ENCODE results near the gene ZNF236. TPM values are rescaled to one million over a fixed set of nuclear protein-coding genes. Genes with fewer than 3 reads are reported as not detected.

ZNF236 gene
- total RNA-seq, 2 donors from 2014 or later, result 14.1 to 14.2 TPM

DNA sequence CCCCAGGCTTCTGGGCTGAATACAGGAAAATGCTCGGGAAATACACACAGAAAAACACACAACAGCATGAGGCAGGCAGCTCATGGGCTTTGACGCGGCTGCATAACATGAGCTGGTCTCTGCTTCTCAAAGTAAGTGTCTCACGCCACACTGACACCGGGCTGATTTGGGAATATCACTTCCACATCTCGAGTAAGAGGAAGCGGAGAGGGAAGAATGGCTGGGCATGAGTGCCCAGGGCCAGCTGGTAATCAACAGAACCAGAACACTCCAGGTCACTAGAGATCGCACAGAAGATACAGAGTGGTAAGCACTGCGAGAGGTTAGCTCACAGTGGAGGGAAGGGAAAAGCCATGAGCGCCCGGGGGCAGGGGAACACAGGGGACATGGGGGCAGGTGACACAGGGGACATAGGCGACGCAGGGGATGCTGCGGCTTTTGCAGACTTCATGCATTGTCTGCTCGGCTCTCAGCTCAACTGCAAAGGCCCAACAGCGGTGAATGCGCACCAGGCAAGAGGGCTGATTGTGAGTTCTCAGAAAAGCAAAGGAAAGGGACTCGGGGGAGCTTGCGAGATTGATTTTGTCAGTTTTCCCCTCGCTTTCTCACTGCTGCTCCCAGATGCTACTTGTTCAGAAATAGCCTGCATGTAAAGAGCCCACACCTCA, 168.8 kb downstream of the ZNF236 start:
- DNase-seq (ENCODE audit: low spot score), result no peak
- intact Hi-C loops (cut with DNase I), result no loop called here

DNA sequence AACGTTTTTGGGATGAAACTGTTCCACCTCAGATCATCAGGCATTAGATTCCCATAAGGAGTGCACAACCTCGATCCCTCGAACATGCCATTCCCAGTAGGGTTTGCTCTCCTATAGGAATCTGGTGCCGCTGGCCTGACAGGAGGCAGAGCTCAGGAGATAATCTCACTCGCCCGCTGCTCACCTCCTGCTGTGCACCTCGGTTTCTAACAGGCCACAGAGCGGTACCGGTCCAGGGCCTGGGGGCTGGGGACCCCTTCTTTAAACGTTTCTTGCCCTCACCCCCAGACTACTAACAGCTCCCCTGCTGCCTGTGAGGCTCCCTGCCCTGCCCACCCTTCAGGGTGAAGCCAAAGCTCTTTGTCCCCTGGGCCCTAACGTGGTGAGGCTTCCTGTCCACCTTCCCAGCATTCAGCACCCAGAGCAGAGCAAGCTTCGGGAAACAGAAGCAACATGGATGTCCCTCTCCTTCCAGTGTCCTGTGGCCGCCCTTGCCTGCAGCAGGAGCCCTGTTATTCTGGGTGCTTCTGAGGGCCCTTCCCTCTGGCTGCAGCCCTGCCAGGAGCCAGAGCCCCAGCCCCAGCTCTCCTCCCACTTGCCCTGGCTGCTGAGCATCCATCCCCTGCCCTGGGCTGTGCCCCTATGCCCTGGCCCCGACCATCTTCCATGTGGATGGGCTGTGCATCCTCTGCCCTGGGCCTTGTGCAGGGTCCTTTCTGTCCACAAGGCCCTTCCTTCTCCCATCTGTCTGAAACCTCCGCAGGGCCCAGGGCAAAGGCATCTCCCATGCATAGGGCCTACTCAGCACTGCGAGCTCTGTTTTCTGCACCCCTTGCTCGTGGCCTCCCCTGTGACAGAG, 170.1 kb downstream of the ZNF236 start:
- DNase-seq (ENCODE audit: low spot score), result no peak
- intact Hi-C loops (cut with DNase I), result no loop called here

DNA sequence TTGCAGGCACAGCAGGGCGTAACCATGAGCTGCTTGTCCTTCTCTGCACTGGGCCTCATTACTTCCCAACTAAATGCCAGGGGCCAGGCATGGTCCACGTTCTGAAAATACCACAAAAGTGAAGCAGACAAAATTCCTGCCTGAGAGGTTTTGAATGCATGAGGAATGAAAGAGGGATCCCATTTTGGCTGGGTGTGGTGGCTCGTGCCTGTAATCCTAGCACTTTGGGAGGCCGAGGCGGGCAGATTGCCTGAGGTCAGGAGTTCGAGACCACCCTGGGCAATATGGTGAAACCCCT, 170.7 kb downstream of the ZNF236 start:
- intact Hi-C loops (cut with DNase I), result no loop called here
- DNase-seq (ENCODE audit: low spot score), result no peak

DNA sequence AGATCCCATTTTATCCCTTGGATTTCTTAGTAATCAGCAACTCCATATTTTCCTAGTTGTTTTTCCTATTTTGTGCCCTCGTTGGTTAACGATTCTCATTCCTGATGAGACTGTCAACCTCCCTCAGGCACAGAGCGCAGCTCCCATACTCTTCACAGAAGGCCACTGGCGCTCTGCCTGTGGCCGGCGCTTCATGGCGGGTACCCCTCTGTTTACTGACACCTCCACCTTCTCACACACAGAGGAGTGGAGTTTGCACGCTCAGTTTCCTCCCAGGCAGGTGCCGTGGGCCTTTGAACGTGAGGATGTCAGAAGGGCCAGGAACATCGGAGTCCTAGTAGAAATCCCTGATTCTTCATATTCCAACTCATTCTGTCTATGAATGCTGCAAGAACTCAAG, 171.2 kb downstream of the ZNF236 start:
- no peak for DNase-seq (ENCODE audit: low spot score)
- intact Hi-C loops (cut with DNase I), result no loop called here

DNA sequence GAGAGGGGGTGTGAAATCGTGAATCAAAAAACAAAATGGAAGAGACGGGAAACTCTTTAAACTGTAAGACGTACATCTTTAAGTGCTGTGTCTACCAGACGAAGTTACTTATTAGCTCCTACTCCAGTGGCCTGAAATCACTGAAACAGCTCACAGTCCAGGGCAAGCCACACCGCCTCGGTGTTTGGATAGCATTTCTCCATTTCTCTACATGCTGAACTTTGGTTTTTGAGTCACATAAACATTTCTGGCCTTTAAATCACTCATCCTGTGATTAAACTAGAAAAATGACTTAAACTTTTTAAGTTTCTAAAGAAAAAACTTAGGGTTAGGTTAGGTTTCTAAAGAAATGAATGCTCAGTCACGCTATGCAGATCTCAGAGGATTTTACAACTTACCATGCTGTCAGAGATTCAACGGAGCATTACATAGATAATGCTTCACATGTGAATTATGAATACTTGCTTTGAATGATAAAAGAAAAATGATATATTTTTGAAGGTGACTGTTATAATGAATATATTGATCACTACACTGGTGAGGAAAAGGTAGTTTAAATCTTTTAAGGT, 171.8 kb downstream of the ZNF236 start:
- intact Hi-C loops (cut with DNase I), result no loop called here

DNA sequence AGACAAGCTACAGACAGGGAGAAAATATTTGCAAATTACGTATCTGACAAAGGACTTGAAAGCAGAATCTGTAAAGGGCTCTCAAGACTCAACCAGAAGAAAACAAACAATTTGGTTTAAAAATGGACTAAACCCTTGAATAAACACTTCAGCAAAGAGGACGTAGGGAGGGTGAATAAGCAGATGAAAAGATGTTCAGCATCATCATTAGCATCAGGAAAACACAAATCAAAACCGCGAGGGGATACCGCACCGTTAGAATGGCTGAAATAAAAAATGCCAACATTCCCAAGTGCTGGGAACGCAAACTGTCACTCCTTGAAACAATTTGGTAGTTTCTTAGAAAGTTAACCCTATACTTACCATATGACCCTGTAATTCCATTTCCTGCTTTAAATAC, 173.5 kb downstream of the ZNF236 start:
- intact Hi-C loops (cut with DNase I), result loop anchor here in 1 of 2 donors (5.0 kb wide), 1 partner anchor 211 kb away; no protein-coding TSS in a partner anchor
- no peak for DNase-seq (ENCODE audit: low spot score)

More for the DNA sequence above, 171.8 kb downstream of the ZNF236 start:
- DNase-seq (ENCODE audit: low spot score), result no peak

DNA sequence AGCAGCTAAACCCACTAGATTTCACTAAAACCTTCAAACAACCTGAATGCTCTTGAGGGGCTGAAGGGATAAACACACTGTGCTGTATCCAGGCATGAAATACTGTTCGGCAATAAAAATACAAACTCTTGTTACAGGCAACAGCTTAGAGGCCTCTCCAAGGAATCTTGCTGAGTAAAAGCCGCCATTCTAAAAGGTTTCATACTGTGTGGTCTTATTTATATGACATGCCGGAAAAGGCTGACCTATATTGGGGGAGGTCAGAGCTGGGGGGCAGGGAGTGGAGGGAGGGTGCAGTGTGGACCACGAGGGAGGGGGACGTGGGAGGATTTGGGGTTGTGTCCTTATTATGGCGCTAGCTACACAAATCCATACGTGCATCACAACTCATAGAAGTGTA, 174.1 kb downstream of the ZNF236 start:
- intact Hi-C loops (cut with DNase I), result loop anchor here in 1 of 2 donors (5.0 kb wide), 1 partner anchor 211 kb away; no protein-coding TSS in a partner anchor

DNA sequence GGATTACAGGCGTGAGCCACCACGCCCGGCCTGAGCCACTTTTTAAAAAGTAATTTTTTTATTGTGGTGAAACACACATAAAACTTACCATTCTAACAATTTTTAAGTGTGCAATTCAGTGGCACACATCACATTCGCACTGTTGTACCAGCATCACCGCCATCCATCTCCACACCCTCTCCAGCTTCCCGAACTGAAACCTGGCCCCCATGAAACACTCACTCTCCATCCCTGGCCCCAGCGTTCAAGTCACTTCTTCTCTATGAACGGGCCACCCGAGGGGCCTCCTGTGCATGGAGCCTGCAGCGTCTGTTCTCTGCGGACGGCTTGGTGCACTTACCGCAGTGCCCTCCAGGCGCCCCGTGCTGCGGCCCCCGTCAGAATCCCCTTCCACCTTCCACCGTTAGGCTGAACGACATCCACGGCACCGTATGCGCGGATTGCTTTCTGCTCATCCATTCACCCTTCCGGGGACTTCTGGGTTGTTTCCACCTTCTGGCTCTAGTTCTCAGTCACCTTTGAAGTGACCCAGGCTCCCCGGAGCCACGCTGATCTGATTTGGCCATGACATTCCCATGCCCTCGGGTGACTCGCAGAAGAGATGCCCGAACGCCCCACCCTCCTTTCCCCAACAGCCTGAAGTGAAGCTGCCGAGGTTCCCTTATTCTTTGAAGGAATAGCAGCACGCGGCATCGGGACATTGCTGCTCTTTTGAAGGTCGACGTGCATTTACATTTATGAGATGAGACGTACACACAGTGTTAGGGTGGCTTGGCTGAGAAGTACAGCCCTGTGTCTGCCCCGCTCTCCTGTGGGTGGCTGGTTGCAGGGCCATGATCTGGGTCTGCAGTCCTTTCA, 175.8 kb downstream of the ZNF236 start:
- intact Hi-C loops (cut with DNase I), result loop anchor here in 1 of 2 donors (5.0 kb wide), 1 partner anchor 209 kb away; no protein-coding TSS in a partner anchor
- DNase-seq (ENCODE audit: low spot score), result no peak

More for the DNA sequence above, 174.1 kb downstream of the ZNF236 start:
- no peak for DNase-seq (ENCODE audit: low spot score)

DNA sequence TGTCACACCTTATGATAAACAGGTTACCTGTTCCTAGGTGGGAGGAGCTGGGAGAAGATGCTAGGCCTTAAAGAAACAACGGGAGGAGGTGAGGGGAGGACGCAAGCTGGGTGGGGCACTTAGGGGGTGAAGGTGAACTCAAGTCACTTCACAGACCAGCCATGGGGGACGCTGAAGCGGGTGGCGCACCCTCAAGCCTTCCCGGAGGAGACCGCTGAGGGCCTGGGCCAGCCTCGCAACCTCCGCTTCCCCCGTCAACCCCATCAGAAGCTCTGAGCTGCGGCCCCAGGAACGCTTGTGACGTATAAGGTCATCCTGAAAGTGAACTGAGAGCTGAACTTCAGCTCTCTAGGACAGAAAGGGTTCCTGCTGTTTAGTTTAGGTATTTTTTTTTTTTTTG, 176.7 kb downstream of the ZNF236 start:
- DNase-seq (ENCODE audit: low spot score), result no peak
- intact Hi-C loops (cut with DNase I), result loop anchor here in 1 of 2 donors (5.0 kb wide), 1 partner anchor 208 kb away; no protein-coding TSS in a partner anchor

DNA sequence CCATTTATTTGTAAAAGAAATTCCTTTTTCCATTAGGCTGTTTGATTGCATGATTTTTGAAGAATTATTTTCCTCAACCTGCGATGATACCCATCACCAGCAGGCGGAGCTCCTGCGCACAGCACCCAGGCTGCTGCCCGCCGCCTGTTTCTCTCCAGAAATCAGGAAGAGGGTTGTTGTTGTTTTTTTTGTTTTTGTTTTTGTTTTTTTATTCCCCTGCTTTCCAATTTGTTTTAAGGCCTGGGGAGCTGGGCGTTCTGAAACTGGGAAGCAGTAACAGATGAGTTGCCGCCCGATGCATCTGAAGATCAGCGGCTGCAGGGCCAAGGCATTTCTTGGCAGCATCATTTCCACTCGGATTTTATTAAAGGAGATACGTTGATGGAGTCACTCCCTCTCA, 178.2 kb downstream of the ZNF236 start:
- intact Hi-C loops (cut with DNase I), result loop anchor here (5.0 to 10.0 kb wide), 4 partner anchors 52 to 212 kb away; partner anchors contain the start of gene MBP (in 1 of the 2)
- no peak for DNase-seq (ENCODE audit: low spot score)

DNA sequence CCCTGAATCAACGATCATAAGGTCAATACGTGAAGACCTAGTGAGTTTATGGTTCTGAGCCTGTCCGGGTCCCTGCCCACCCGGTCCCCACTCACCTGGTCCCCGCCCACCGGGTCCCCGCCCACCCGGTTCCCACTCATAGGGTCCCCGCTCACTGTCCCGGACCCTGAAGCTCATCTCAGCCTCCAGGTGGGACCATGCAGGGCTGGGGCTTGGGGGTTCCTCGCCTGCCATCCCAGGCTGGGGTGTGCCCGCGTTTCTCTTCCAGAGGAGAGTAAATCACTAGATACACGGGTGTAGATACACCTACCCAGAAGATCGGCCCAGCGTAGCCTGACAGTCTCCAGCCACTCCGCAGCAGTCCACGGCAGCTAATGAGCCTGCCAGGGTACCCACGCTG, 178.7 kb downstream of the ZNF236 start:
- intact Hi-C loops (cut with DNase I), result loop anchor here (5.0 to 10.0 kb wide), 4 partner anchors 51 to 211 kb away; partner anchors contain the start of gene MBP (in 1 of the 2)
- no peak for DNase-seq (ENCODE audit: low spot score)

DNA sequence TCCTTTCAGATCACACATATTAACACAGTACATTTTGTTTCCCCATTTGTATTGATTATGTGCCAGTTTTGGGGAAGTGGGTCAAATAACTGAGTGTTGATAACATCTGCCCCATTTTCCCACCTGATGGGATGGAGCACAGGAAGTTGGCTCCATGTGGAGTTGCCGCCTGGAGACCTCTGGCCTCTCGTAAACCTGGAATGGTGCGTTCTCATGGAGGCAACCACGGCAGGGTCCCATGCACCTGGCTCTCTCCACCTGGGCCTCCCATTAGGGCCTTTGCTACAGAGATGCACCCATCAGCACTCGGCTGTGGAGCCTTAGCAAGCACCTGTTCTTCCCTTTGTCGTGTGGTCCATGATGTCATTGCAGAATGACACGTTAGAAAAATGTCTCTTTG, 179.6 kb downstream of the ZNF236 start:
- intact Hi-C loops (cut with DNase I), result loop anchor here (5.0 to 10.0 kb wide), 4 partner anchors 50 to 210 kb away; partner anchors contain the start of gene MBP (in 1 of the 2)

DNA sequence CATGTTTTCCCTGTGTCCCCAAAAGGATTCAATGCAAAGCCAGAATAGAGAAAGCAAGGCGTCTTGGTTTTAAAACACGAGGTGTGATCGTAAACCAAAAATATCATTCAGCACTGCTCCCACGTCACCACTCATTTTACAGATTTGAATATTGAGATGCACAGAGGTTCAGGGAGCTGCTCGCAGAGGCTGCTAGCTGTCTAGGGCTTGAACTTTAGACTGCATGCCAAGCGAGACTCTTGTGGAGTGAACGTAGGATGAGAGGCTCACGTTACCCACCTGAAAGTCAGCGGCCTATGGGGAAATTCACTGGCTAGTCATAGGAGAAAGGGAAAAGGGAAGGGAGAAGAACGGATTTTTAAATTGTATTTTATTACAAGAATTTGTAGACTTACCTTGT, 180.1 kb downstream of the ZNF236 start:
- no peak for DNase-seq (ENCODE audit: low spot score)
- intact Hi-C loops (cut with DNase I), result loop anchor here (5.0 to 10.0 kb wide), 4 partner anchors 50 to 210 kb away; partner anchors contain the start of gene MBP (in 1 of the 2)

More for the DNA sequence above, 179.6 kb downstream of the ZNF236 start:
- DNase-seq (ENCODE audit: low spot score), result no peak

DNA sequence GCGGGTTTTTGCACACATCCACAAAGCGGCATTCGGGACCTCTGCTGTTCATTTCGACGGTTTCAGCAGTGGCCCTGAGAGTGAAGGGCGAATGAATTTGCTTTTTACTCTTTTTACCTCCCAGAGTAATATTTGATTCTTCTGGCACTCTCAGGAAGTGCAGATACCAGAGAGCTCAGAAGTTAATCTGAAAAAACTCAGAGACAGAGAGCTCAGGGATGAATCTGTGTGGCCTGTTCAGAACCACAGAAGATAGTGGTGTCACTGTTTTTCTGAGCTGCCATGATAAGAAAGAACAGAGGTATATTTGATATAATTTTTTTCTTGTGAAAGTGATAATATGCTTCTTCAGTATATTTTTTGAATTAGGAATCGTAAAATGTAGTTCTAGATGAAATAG, 181.0 kb downstream of the ZNF236 start:
- intact Hi-C loops (cut with DNase I), result loop anchor here (5.0 to 10.0 kb wide), 4 partner anchors 49 to 209 kb away; partner anchors contain the start of gene MBP (in 1 of the 2)
- no peak for DNase-seq (ENCODE audit: low spot score)

DNA sequence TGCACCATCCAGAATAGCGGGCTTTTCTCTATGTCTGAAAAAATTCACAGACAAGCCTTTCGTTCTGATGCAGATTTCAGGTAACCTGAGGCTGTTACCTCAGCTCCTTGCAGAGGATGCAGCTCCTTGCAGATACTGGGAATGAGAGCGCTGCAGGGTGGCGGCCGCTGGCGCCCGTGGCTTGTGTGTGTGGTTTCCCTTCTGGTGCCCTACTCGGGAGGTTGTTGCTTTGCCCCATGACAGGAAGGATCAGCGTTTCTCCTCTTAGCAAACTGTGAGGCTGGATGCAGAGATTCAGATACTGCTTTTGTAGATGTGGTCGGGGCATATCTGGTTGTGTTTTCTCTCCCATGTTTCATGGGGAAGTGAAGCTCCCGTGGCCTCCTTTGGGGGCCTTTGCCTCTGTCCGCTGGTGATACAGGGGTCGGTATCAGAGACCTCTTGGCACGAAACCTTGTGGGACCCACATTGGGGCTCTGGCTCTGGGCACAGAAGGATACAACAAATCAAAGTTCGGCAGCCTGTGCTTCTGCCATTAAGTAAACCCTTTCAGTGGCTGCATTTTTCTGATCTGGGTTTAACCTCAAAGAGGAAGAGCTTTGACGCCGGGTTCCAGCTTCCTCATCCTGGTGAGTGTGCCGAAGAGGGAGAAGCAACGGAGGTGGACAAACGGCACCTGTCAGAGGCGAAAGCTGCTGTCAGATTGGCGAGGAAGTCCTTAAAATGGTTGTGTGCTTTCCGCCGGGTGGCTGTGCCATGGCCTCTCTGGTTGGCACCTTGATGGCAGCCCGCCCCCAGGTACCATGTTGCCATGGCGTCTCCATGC, 182.4 kb downstream of the ZNF236 start:
- intact Hi-C loops (cut with DNase I), result loop anchor here (5.0 to 10.0 kb wide), 4 partner anchors 48 to 208 kb away; partner anchors contain the start of gene MBP (in 1 of the 2)

DNA sequence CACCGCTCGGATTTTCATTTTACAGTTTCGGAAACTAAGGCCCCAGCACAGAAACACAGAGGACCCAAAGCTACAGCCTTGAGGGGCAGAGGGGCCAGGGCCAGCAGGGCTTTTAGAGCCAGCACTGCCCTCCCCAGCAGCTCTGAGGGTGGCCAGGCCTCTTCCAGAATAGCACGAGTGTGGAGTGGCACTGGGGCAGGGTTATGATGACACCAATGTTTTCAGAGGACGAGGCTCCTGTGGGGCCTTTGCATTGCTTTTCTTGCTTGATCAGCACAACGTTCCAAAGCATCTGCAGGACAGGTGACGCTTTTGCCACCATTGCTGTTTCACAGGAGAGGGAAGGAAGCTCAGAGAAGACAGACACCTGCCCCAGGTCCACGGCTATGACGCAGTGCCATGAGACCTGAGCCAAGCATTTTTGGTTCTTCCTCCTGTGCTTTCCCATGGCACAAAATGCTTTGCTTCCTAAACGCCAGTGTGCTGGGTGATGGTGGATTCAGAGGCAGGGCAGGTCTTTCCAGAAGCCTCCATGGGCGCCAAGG, 183.4 kb downstream of the ZNF236 start:
- intact Hi-C loops (cut with DNase I), result loop anchor here in 1 of 2 donors (10.0 kb wide), 1 partner anchor 129 kb away; the partner anchor contains the start of gene MBP
- no peak for DNase-seq (ENCODE audit: low spot score)

More for the DNA sequence above, 182.4 kb downstream of the ZNF236 start:
- DNase-seq (ENCODE audit: low spot score), result no peak

Measured in posterior vena cava (tissue), 2 donors.